Endodermal cell (in vitro differentiated cells): ENCODE data around the gene KLK12. TPM values are rescaled to one million over a fixed set of nuclear protein-coding genes. Genes with fewer than 3 reads are reported as not detected.

Experiments used
- DNase-seq: peaks from one replicate; pipeline ENCODE4 v3.0.0-alpha.2; 2017
- H3K27ac ChIP-seq: 2 replicates; pipeline ENCODE4 v1.5.1; 2013; ENCODE audit warnings: mild to moderate bottlenecking, low read depth, low read length, moderate library complexity
- H3K27me3 ChIP-seq: 2 replicates; pipeline ENCODE4 v1.6.1; 2013; ENCODE audit warnings: mild to moderate bottlenecking, low read length, moderate library complexity; ENCODE audit not compliant: insufficient read depth, control insufficient read depth, poor library complexity, severe bottlenecking
- H3K36me3 ChIP-seq: 2 replicates; pipeline ENCODE4 v1.7.0; 2013; ENCODE audit warnings: mild to moderate bottlenecking, low read length, moderate library complexity; ENCODE audit not compliant: control insufficient read depth, insufficient read depth
- H3K4me1 ChIP-seq: one replicate; pipeline ENCODE4 v1.7.0; 2013; ENCODE audit warnings: low read length; ENCODE audit not compliant: control insufficient read depth, insufficient read depth
- H3K4me3 ChIP-seq: 2 replicates; pipeline ENCODE4 v1.5.1; 2013; ENCODE audit warnings: mild to moderate bottlenecking, low read length, moderate library complexity
- H3K9ac ChIP-seq: 2 replicates; pipeline ENCODE4 v1.6.1; 2013; ENCODE audit warnings: mild to moderate bottlenecking, low read length, moderate library complexity; ENCODE audit not compliant: poor library complexity, severe bottlenecking; ENCODE audit errors: extremely low read depth
- H3K9me3 ChIP-seq: 2 replicates; pipeline ENCODE4 v1.6.1; 2013; ENCODE audit warnings: mild to moderate bottlenecking, low read length, moderate library complexity; ENCODE audit not compliant: control insufficient read depth
- H3K27ac Mint-ChIP-seq: 2 replicates; pipeline ENCODE4 v1.8.0; 2020; ENCODE audit warnings: mixed read lengths
- H3K27me3 Mint-ChIP-seq: 2 replicates; pipeline ENCODE4 v1.8.0; 2021; ENCODE audit warnings: mild to moderate bottlenecking, mixed read lengths; ENCODE audit not compliant: insufficient read depth
- H3K36me3 Mint-ChIP-seq: 2 replicates; pipeline ENCODE4 v1.8.0; 2020; ENCODE audit warnings: low read depth, mixed read lengths
- H3K4me1 Mint-ChIP-seq: 2 replicates; pipeline ENCODE4 v1.8.0; 2020; ENCODE audit warnings: mixed read lengths
- H3K4me3 Mint-ChIP-seq: 2 replicates; pipeline ENCODE4 v1.8.0; 2020; ENCODE audit warnings: mild to moderate bottlenecking, moderate library complexity, mixed read lengths
- H3K9me3 Mint-ChIP-seq: 2 replicates; pipeline ENCODE4 v1.8.0; 2020; ENCODE audit warnings: mild to moderate bottlenecking, mixed read lengths
- WGBS, 2 experiments: methylation state at CpG; one replicate each; pipeline versions ENCODE4 v1.1.5 to v1.1.7; 2013; ENCODE audit warnings: missing lambda C conversion rate in 2 of 2, mixed read lengths in 1 of 2; ENCODE audit not compliant: insufficient coverage in 1 of 2, insufficient read length in 1 of 2; 5-methylcytosine and 5-hydroxymethylcytosine counted together
- total RNA-seq, 2 donors: library from RNA; stranded (reverse); fragmentation: NEBNext Ultra II Directional in 1 of 2; extraction: Animal tissue kit (Norgen Biotek cat#: 25700) in 1 of 2; gene quantifications; 2 replicates in 1 of 2; 3 replicates in 1 of 2; pipeline ENCODE4 v1.2.1, GENCODE V29; 2021
- TF ChIP-seq, protein P1 (sequence below): fragments of 200-600 bp; sonication (generic); conservative IDR thresholded peaks from 2 replicates; pipeline ENCODE4 v1.5.0; 2021; ENCODE audit warnings: antibody characterized with exemption, mild to moderate bottlenecking

KLK12 gene
- total RNA-seq, 2 donors from 2014 or later, result not detected

- WGBS, 2 experiments, result 90 to 100% methylated on average over 2 to 5 of the region's 5 CpGs
- TF ChIP-seq, protein P1, sequence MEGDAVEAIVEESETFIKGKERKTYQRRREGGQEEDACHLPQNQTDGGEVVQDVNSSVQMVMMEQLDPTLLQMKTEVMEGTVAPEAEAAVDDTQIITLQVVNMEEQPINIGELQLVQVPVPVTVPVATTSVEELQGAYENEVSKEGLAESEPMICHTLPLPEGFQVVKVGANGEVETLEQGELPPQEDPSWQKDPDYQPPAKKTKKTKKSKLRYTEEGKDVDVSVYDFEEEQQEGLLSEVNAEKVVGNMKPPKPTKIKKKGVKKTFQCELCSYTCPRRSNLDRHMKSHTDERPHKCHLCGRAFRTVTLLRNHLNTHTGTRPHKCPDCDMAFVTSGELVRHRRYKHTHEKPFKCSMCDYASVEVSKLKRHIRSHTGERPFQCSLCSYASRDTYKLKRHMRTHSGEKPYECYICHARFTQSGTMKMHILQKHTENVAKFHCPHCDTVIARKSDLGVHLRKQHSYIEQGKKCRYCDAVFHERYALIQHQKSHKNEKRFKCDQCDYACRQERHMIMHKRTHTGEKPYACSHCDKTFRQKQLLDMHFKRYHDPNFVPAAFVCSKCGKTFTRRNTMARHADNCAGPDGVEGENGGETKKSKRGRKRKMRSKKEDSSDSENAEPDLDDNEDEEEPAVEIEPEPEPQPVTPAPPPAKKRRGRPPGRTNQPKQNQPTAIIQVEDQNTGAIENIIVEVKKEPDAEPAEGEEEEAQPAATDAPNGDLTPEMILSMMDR, result no peak
- Mint-ChIP-seq H3K27ac (no peak overlapping the region), H3K9me3 (no peaks in the 10 kb centered on the region), H3K4me1 (peaks cover 31% of the 10 kb centered on the region), H3K36me3 (no peaks in the 10 kb centered on the region), H3K27me3 (peaks cover 23% of the 10 kb centered on the region), H3K4me3 (no peak overlapping the region)
- Histone ChIP-seq H3K9me3 (no peaks in the 10 kb centered on the region), H3K36me3 (no peaks in the 10 kb centered on the region), H3K9ac (no peak overlapping the region), H3K4me3 (no peak overlapping the region), H3K27ac (no peak overlapping the region), H3K27me3 (peaks cover 12% of the 10 kb centered on the region), H3K4me1 (peaks cover 11% of the 10 kb centered on the region)
- DNase-seq, result no peak
Measured at GRCh38 chr19:51027873-51028272, 6.9 kb downstream of the KLK12 start.

- Mint-ChIP-seq H3K4me3 (no peak overlapping the region), H3K4me1 (peaks cover 36% of the 10 kb centered on the region), H3K27ac (no peak overlapping the region), H3K27me3 (peaks cover 28% of the 10 kb centered on the region), H3K36me3 (no peaks in the 10 kb centered on the region), H3K9me3 (no peaks in the 10 kb centered on the region)
- DNase-seq, result no peak
- no peak overlapping the region for H3K9ac ChIP-seq
- peaks cover 18% of the 10 kb centered on the region for H3K27me3 ChIP-seq
- TF ChIP-seq, protein P1, result no peak
- WGBS, 2 experiments, result 85 to 87% methylated on average over 9 to 13 of the region's 14 CpGs
- H3K27ac ChIP-seq, result no peak overlapping the region
- H3K9me3 ChIP-seq, result no peaks in the 10 kb centered on the region
- H3K36me3 ChIP-seq, result no peaks in the 10 kb centered on the region
- H3K4me3 ChIP-seq, result no peak overlapping the region
- peaks cover 11% of the 10 kb centered on the region for H3K4me1 ChIP-seq
Measured at GRCh38 chr19:51027126-51027806, 7.5 kb downstream of the KLK12 start.

DNA sequence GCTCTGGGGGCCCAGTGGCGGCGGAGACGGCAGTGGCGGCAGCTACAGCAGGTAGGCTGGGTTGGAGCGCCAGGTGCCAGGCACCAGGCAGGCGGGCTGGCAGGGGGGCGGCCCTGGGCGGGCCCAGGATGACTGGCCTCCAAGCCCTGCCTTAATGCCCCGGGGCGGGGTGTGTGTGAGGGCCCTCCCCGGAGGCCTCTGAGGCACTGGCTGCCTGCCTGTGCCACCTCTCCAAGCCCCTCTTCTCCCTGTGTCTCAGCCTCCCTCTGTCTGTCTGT, 8.3 kb downstream of the KLK12 start, which contains the start of gene KLK11:
Gene KLK11 (minus strand): TSS at position 63 of the 278 bp plus-strand sequence. CDS start 985 bp downstream, outside the sequence.
- Histone ChIP-seq H3K4me1 (peaks cover 11% of the 10 kb centered on the region), H3K9ac (peak within 1 kb of the TSS; percentile 6), H3K36me3 (no peaks in the 10 kb centered on the region), H3K27ac (no peak within 1 kb of the TSS), H3K27me3 (peaks cover 19% of the 10 kb centered on the region), H3K9me3 (no peaks in the 10 kb centered on the region), H3K4me3 (no peak within 1 kb of the TSS)
- H3K4me3 Mint-ChIP-seq, result no peak within 1 kb of the TSS
- no peaks in the 10 kb centered on the region for H3K36me3 Mint-ChIP-seq
- H3K27me3 Mint-ChIP-seq, result peaks cover 28% of the 10 kb centered on the region
- peak within 1 kb of the TSS; percentile 39 for H3K27ac Mint-ChIP-seq
- WGBS, 2 experiments, result 91 to 97% methylated on average over 9 to 11 of the region's 11 CpGs
- TF ChIP-seq, protein P1, result no peak
- peaks cover 37% of the 10 kb centered on the region for H3K4me1 Mint-ChIP-seq
- no peaks in the 10 kb centered on the region for H3K9me3 Mint-ChIP-seq
- DNase-seq, result no peak
